WTC11 (cell line): ENCODE data around the gene PRR15. TPM values are rescaled to one million over a fixed set of nuclear protein-coding genes. Genes with fewer than 3 reads are reported as not detected.
"Not testable (repeated sequence)": the region's sequence is repeated elsewhere in the genome, so short reads cannot be mapped to it uniquely, and the experiment has no call there.

Source experiments
- ATAC-seq: fragments of 200-7000 bp; cut with Tn5 transposase; 2 replicates; pipeline ENCODE4 v1.10.0; 2021; ENCODE audit warnings: mild to moderate bottlenecking, moderate library complexity
- CTCF ChIA-PET: fragments of 300-600 bp; sonication (Branson Sonifier 250); formaldehyde crosslinking; loops from one replicate; lab custom pipeline; 2021; ENCODE audit warnings: antibody characterized with exemption; lab: Charles Lee
- POLR2A ChIA-PET: fragments of 350-600 bp; sonication (Branson Sonifier 250); formaldehyde crosslinking; loops from one replicate; lab custom pipeline; 2021; ENCODE audit warnings: antibody characterized with exemption; lab: Charles Lee
- DNase-seq: peaks from one replicate; pipeline ENCODE4 v3.0.0; 2021; ENCODE audit warnings: low spot score
- H3K27ac Mint-ChIP-seq: 2 replicates; pipeline ENCODE4 v1.8.0; 2021; ENCODE audit warnings: mixed read lengths
- H3K27me3 Mint-ChIP-seq: 2 replicates; pipeline ENCODE4 v1.8.0; 2021; ENCODE audit warnings: low read depth, mild to moderate bottlenecking, moderate library complexity, mixed read lengths
- H3K36me3 Mint-ChIP-seq: 2 replicates; pipeline ENCODE4 v1.8.0; 2021; ENCODE audit warnings: mixed read lengths
- H3K4me1 Mint-ChIP-seq: 2 replicates; pipeline ENCODE4 v1.8.0; 2022; ENCODE audit warnings: mixed read lengths
- H3K4me3 Mint-ChIP-seq: 2 replicates; pipeline ENCODE4 v1.8.0; 2021; ENCODE audit warnings: mild to moderate bottlenecking, moderate library complexity, mixed read lengths
- H3K9me3 Mint-ChIP-seq: 2 replicates; pipeline ENCODE4 v1.8.0; 2021; ENCODE audit warnings: mixed read lengths
- GTF2I ChIP-seq: fragments of 250-450 bp; sonication (Bioruptor Pico); conservative IDR thresholded peaks from 2 replicates; pipeline ENCODE4 v1.4.0; 2021; ENCODE audit warnings: mild to moderate bottlenecking
- HMGA2 ChIP-seq: fragments of 250-450 bp; sonication (Bioruptor Pico); IDR thresholded peaks from 2 replicates; pipeline ENCODE4 v1.4.0; 2021; ENCODE audit warnings: mild to moderate bottlenecking, moderate library complexity
- IRF2 ChIP-seq: sonication (generic); formaldehyde crosslinking; IDR thresholded peaks from 2 replicates; pipeline ENCODE4 v1.8.0; 2022; ENCODE audit warnings: low read depth, missing genetic modification reagents, borderline replicate concordance
- JAZF1 ChIP-seq: fragments of 250-450 bp; sonication (Bioruptor Pico); IDR thresholded peaks from 2 replicates; pipeline ENCODE4 v1.9.0; 2021; ENCODE audit warnings: moderate library complexity, mild to moderate bottlenecking, inconsistent platforms
- JUN ChIP-seq: sonication (generic); formaldehyde crosslinking; IDR thresholded peaks from 2 replicates; pipeline ENCODE4 v1.8.0; 2023; ENCODE audit warnings: mild to moderate bottlenecking, missing genetic modification reagents
- KAT7 ChIP-seq: sonication (generic); formaldehyde crosslinking; IDR thresholded peaks from 2 replicates; pipeline ENCODE4 v1.8.1; 2023; ENCODE audit warnings: missing genetic modification reagents, mild to moderate bottlenecking, borderline replicate concordance
- MYBL2 ChIP-seq: sonication (generic); formaldehyde crosslinking; IDR thresholded peaks from 2 replicates; pipeline ENCODE4 v1.8.1; 2023; ENCODE audit warnings: mild to moderate bottlenecking, moderate library complexity, missing genetic modification reagents
- NFYB ChIP-seq: sonication (generic); formaldehyde crosslinking; conservative IDR thresholded peaks from 2 replicates; pipeline ENCODE4 v1.8.0; 2022; ENCODE audit warnings: low read depth, missing genetic modification reagents
- NR2C2 ChIP-seq: sonication (generic); formaldehyde crosslinking; IDR thresholded peaks from 2 replicates; pipeline ENCODE4 v1.8.0; 2022; ENCODE audit warnings: mild to moderate bottlenecking, missing genetic modification reagents
- NR3C1 ChIP-seq: sonication (generic); formaldehyde crosslinking; conservative IDR thresholded peaks from 2 replicates; pipeline ENCODE4 v1.8.1; 2023; ENCODE audit warnings: low read depth, mild to moderate bottlenecking, missing genetic modification reagents
- RORB ChIP-seq: fragments of 250-450 bp; sonication (Bioruptor Pico); IDR thresholded peaks from 2 replicates; pipeline ENCODE4 v1.9.0; 2021; ENCODE audit warnings: mild to moderate bottlenecking
- ZNF121 ChIP-seq: sonication (generic); formaldehyde crosslinking; IDR thresholded peaks from 2 replicates; pipeline ENCODE4 v1.8.0; 2023; ENCODE audit warnings: missing genetic modification reagents
- ZNF219 ChIP-seq: sonication (generic); formaldehyde crosslinking; IDR thresholded peaks from 2 replicates; pipeline ENCODE4 v1.8.0; 2023; ENCODE audit warnings: missing genetic modification reagents, mild to moderate bottlenecking, borderline replicate concordance
- ZNF317 ChIP-seq: sonication (generic); formaldehyde crosslinking; IDR thresholded peaks from 2 replicates; pipeline ENCODE4 v1.8.1; 2023; ENCODE audit warnings: low read depth, mild to moderate bottlenecking, moderate library complexity, missing genetic modification reagents, borderline replicate concordance
- total RNA-seq: library from RNA; stranded (reverse); gene quantifications from 3 replicates; pipeline ENCODE4 v1.2.3, GENCODE V29; 2021
- TF ChIP-seq, protein P1 (sequence below): sonication (generic); formaldehyde crosslinking; IDR thresholded peaks from 2 replicates; pipeline ENCODE4 v1.8.1; 2022; ENCODE audit warnings: low read depth, mild to moderate bottlenecking, moderate library complexity, missing genetic modification reagents, borderline replicate concordance
- TF ChIP-seq, protein P2 (sequence below): fragments of 250-450 bp; sonication (Bioruptor Pico); conservative IDR thresholded peaks from 2 replicates; pipeline ENCODE4 v1.9.0; 2021; ENCODE audit warnings: mild to moderate bottlenecking
- TF ChIP-seq, protein P3 (sequence below): sonication (generic); formaldehyde crosslinking; IDR thresholded peaks from 2 replicates; pipeline ENCODE4 v1.8.1; 2022; ENCODE audit warnings: mild to moderate bottlenecking, missing genetic modification reagents, moderate library complexity, borderline replicate concordance
- TF ChIP-seq, protein P4 (sequence below): fragments of 200-600 bp; IDR thresholded peaks from 2 replicates; pipeline ENCODE4 v1.8.0; 2022; ENCODE audit warnings: antibody characterized with exemption
- TF ChIP-seq, protein P5 (sequence below): sonication (generic); formaldehyde crosslinking; conservative IDR thresholded peaks from 2 replicates; pipeline ENCODE4 v1.8.1; 2023; ENCODE audit warnings: mild to moderate bottlenecking, low read depth, missing genetic modification reagents, moderate library complexity
- TF ChIP-seq, protein P6 (sequence below): sonication (generic); formaldehyde crosslinking; IDR thresholded peaks from 2 replicates; pipeline ENCODE4 v1.8.1; 2023; ENCODE audit warnings: mild to moderate bottlenecking, missing genetic modification reagents, borderline replicate concordance

Gene PRR15
- total RNA-seq, 1 experiment from 2014 or later: 21.2 TPM

DNA sequence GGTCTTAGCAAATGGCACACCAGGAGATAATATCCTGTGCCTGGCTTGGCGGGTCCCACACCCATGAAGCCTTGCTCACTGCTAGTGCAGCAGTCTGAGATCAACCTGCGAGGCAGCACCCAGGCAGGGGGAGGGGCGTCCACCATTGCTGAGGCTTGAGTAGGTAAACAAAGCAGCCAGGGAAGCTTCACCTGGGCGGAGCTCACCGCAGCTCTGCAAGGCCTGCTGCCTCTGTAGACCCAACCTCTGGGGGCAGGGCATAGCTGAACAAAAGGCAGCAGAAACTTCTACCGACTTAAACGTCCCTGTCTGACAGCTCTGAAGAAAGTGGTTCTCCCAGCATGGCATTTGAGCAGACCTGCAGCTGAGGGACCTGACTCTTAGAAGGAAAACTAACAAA lies 35.1 kb upstream of the PRR15 start:
- H3K27ac Mint-ChIP-seq, POLR2A ChIA-PET, H3K27me3 Mint-ChIP-seq, H3K4me3 Mint-ChIP-seq, H3K36me3 Mint-ChIP-seq, ATAC-seq: not testable (repeated sequence)
- peak; percentile 63 for DNase-seq
- H3K9me3 Mint-ChIP-seq: peaks cover 10% of the 10 kb centered on the region
- peaks cover 11% of the 10 kb centered on the region for H3K4me1 Mint-ChIP-seq
- CTCF ChIA-PET: interaction anchor here (1.5 kb wide), 1 partner anchor 10 kb away, joined by 5 read pairs; no protein-coding TSS in a partner anchor

DNA sequence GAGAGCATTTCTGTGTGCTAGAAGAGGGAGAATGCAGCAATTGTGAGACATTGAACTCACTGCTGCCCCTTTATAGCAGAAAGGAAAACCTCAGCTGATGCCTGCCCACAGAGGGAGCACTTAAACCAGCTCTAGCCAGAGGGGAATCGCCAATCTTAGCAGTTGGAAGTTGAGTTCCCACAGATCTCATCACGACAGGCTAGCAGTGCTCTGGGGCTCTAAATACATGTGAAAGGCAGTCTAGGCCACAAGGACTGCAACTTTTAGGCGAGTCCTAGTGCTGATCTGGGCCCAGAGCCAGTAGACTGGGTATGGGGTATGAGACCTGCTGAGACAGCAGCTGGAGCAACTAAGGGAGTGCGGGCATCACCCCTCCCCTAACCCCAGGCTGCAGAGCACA lies 25.2 kb upstream of the PRR15 start:
- Mint-ChIP-seq H3K9me3 (peaks cover 9% of the 10 kb centered on the region), H3K27ac (peak overlapping the region; percentile 54; the same call in 1 of the 2 replicates), H3K4me1 (peaks cover 8% of the 10 kb centered on the region), H3K4me3 (no peak overlapping the region), H3K27me3 (no peaks in the 10 kb centered on the region)
- peak; percentile 25 for DNase-seq
- ChIA-PET CTCF (interaction anchor here (0.8 to 2.1 kb wide), 8 partner anchors 10 to 82 kb away, joined by 3 to 7 read pairs (median 5); no protein-coding TSS in a partner anchor), POLR2A (interaction anchor here (0.8 kb wide), 1 partner anchor 14 kb away, joined by 4 read pairs; no protein-coding TSS in a partner anchor)
- ATAC-seq: peak; percentile 94
- TF ChIP-seq MYBL2 (no peak), RORB (CRISPR knock-in tag) (no peak), JUN (no peak), NR2C2 (CRISPR knock-in tag) (no peak), HMGA2 (CRISPR knock-in tag) (no peak), ZNF317 (CRISPR knock-in tag) (no peak), ZNF121 (CRISPR knock-in tag) (no peak), KAT7 (CRISPR knock-in tag) (no peak), IRF2 (no peak), JAZF1 (CRISPR knock-in tag) (no peak), GTF2I (CRISPR knock-in tag) (no peak), ZNF219 (no peak), NR3C1 (CRISPR knock-in tag) (no peak), NFYB (CRISPR knock-in tag) (no peak)
- TF ChIP-seq, protein P1, sequence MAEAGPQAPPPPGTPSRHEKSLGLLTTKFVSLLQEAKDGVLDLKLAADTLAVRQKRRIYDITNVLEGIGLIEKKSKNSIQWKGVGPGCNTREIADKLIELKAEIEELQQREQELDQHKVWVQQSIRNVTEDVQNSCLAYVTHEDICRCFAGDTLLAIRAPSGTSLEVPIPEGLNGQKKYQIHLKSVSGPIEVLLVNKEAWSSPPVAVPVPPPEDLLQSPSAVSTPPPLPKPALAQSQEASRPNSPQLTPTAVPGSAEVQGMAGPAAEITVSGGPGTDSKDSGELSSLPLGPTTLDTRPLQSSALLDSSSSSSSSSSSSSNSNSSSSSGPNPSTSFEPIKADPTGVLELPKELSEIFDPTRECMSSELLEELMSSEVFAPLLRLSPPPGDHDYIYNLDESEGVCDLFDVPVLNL: no peak
- TF ChIP-seq, protein P2, sequence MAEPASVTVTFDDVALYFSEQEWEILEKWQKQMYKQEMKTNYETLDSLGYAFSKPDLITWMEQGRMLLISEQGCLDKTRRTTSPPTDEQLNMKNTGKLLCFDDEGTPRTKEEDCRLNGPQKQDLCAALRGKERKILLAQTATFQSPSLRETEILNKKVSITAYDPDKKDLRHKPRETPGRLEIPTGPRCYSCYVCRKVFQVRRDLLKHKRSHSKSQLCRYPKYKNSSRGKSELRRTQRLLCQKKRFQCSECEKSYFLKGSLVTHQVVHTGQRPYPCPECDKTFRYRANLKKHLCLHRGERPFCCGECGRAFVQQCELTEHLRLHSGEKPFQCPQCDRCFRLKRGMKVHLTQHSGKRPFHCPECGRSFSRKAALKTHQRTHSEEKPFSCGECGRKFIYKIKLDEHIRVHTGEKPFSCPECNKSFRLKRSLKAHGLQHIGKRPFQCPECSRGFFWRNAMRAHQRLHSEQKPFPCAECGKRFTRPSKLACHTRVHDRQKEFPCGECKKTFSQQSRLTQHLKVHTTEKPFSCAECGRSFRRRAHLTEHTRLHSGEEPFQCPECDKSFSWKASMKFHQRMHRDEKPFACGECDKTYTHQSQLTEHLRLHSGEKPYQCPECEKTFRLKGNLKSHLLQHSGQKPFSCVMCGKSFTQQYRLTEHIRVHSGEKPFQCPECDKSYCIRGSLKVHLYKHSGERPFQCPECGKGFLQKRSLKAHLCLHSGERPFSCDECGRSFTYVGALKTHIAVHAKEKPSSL (CRISPR knock-in tag): no peak
- TF ChIP-seq, protein P3, sequence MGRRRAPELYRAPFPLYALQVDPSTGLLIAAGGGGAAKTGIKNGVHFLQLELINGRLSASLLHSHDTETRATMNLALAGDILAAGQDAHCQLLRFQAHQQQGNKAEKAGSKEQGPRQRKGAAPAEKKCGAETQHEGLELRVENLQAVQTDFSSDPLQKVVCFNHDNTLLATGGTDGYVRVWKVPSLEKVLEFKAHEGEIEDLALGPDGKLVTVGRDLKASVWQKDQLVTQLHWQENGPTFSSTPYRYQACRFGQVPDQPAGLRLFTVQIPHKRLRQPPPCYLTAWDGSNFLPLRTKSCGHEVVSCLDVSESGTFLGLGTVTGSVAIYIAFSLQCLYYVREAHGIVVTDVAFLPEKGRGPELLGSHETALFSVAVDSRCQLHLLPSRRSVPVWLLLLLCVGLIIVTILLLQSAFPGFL (CRISPR knock-in tag): no peak
- TF ChIP-seq, protein P4, sequence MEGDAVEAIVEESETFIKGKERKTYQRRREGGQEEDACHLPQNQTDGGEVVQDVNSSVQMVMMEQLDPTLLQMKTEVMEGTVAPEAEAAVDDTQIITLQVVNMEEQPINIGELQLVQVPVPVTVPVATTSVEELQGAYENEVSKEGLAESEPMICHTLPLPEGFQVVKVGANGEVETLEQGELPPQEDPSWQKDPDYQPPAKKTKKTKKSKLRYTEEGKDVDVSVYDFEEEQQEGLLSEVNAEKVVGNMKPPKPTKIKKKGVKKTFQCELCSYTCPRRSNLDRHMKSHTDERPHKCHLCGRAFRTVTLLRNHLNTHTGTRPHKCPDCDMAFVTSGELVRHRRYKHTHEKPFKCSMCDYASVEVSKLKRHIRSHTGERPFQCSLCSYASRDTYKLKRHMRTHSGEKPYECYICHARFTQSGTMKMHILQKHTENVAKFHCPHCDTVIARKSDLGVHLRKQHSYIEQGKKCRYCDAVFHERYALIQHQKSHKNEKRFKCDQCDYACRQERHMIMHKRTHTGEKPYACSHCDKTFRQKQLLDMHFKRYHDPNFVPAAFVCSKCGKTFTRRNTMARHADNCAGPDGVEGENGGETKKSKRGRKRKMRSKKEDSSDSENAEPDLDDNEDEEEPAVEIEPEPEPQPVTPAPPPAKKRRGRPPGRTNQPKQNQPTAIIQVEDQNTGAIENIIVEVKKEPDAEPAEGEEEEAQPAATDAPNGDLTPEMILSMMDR: no peak
- TF ChIP-seq, protein P5, sequence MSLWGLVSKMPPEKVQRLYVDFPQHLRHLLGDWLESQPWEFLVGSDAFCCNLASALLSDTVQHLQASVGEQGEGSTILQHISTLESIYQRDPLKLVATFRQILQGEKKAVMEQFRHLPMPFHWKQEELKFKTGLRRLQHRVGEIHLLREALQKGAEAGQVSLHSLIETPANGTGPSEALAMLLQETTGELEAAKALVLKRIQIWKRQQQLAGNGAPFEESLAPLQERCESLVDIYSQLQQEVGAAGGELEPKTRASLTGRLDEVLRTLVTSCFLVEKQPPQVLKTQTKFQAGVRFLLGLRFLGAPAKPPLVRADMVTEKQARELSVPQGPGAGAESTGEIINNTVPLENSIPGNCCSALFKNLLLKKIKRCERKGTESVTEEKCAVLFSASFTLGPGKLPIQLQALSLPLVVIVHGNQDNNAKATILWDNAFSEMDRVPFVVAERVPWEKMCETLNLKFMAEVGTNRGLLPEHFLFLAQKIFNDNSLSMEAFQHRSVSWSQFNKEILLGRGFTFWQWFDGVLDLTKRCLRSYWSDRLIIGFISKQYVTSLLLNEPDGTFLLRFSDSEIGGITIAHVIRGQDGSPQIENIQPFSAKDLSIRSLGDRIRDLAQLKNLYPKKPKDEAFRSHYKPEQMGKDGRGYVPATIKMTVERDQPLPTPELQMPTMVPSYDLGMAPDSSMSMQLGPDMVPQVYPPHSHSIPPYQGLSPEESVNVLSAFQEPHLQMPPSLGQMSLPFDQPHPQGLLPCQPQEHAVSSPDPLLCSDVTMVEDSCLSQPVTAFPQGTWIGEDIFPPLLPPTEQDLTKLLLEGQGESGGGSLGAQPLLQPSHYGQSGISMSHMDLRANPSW (CRISPR knock-in tag): no peak
- TF ChIP-seq, protein P6, sequence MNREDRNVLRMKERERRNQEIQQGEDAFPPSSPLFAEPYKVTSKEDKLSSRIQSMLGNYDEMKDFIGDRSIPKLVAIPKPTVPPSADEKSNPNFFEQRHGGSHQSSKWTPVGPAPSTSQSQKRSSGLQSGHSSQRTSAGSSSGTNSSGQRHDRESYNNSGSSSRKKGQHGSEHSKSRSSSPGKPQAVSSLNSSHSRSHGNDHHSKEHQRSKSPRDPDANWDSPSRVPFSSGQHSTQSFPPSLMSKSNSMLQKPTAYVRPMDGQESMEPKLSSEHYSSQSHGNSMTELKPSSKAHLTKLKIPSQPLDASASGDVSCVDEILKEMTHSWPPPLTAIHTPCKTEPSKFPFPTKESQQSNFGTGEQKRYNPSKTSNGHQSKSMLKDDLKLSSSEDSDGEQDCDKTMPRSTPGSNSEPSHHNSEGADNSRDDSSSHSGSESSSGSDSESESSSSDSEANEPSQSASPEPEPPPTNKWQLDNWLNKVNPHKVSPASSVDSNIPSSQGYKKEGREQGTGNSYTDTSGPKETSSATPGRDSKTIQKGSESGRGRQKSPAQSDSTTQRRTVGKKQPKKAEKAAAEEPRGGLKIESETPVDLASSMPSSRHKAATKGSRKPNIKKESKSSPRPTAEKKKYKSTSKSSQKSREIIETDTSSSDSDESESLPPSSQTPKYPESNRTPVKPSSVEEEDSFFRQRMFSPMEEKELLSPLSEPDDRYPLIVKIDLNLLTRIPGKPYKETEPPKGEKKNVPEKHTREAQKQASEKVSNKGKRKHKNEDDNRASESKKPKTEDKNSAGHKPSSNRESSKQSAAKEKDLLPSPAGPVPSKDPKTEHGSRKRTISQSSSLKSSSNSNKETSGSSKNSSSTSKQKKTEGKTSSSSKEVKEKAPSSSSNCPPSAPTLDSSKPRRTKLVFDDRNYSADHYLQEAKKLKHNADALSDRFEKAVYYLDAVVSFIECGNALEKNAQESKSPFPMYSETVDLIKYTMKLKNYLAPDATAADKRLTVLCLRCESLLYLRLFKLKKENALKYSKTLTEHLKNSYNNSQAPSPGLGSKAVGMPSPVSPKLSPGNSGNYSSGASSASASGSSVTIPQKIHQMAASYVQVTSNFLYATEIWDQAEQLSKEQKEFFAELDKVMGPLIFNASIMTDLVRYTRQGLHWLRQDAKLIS: no peak
- TF ChIP-seq, all 79 proteins: peak for 0
- H3K36me3 Mint-ChIP-seq: peaks cover 8% of the 10 kb centered on the region
